UCSD-AML1 (cell line): ENCODE results near the gene IGSF3.
"Not testable (repeated sequence)": the region's sequence is repeated elsewhere in the genome, so short reads cannot be mapped to it uniquely, and the experiment has no call there.

ENCODE experiments used
- DNase-seq: peaks from one replicate; lab custom pipeline; 2025; ENCODE audit not compliant: unreplicated experiment; lab: John Stamatoyannopoulos, UW

IGSF3 gene

GRCh38 chr1:116631996-116632925 lies 35.3 kb downstream of the IGSF3 start:
- not testable (repeated sequence) for DNase-seq

- DNase-seq = not testable (repeated sequence)
Observed at GRCh38 chr1:116631554-116631953, 36.0 kb downstream of the IGSF3 start.

GRCh38 chr1:116630057-116630456 lies 37.5 kb downstream of the IGSF3 start:
- not testable (repeated sequence) for DNase-seq

- not testable (repeated sequence) for DNase-seq
Observed at GRCh38 chr1:116629441-116629840, 38.1 kb downstream of the IGSF3 start.

GRCh38 chr1:116628448-116628847 lies 39.1 kb downstream of the IGSF3 start:
- DNase-seq = no peak

DNA sequence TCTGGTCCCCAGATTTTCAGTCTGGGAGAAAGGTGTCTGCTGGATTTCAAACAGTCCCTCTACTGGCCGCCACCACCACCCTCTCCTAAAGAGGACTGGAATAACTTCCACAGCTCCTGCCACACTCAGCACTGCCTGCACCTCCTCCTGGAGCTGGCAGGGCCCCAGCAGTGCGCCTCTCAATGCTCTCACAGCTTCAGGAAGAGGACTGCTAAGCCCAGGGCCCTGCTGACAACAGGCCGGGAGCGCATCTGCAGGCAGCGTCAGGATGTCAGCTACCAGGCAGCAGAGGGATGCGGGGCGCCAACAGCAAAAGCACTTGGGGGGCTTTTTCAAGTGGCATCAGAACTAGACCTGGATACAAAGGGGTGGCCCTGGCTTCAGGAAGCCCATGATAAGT lies 40.2 kb downstream of the IGSF3 start:
- DNase-seq = not testable (repeated sequence)

GRCh38 chr1:116626915-116627314 lies 40.6 kb downstream of the IGSF3 start:
- DNase-seq = not testable (repeated sequence)

GRCh38 chr1:116625155-116625554 lies 42.4 kb downstream of the IGSF3 start:
- not testable (repeated sequence) for DNase-seq

DNA sequence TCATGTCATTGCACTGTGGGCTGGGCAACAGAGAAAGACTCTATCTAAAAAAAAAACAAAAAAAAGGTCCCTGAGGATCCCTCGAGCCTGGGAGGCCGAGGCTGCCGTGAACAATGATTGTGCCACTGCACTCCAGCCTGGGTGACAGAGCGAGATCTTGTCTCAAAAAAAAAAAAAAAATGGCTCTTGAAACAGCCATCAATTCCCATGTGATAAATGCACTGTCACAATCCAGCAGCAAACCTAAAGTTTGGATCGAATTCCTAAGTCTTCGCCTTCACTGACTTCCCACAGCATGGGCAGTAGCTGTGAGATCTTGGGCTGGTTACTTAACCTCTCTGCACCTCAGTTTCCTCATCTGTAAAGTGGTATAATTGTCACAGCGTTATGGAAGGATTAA lies 43.5 kb downstream of the IGSF3 start:
- DNase-seq = no peak

DNA sequence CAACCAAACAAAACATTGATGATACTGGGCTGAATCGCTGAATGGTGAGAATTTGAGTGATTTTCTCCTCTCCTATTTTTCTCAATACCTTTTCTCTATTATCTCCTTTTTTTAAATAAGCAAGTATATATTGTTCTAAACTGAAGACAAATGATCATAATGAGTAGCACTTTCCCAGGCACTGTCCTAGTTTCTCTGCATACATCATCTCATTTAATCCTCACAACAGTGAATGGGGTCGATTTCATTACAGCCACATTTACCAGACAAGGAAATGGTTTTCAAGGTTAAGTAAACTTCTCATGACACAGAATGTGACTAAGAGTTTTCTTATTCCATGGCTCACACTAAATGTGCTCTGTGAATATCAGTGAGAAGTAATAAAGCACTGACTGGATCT lies 45.0 kb downstream of the IGSF3 start:
- not testable (repeated sequence) for DNase-seq

DNA sequence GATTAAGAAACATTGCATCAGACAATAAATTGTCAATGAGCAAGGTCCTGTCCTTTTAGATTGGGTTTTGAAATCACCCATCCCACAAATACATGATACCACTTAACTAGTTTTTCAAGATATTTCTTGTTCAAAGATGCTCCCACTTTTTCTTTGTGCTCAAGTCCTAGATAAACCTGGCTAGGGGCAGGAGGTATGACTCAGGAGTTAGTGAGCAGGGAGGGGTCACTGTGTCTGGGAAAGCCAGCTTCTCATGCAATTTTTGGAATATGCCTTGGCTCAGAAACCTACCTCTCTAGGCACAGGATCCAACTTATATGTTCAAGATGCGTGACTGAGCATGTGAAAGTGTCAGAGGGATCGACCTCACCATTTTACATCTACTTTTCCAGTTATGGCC lies 45.8 kb downstream of the IGSF3 start:
- DNase-seq = not testable (repeated sequence)

DNA sequence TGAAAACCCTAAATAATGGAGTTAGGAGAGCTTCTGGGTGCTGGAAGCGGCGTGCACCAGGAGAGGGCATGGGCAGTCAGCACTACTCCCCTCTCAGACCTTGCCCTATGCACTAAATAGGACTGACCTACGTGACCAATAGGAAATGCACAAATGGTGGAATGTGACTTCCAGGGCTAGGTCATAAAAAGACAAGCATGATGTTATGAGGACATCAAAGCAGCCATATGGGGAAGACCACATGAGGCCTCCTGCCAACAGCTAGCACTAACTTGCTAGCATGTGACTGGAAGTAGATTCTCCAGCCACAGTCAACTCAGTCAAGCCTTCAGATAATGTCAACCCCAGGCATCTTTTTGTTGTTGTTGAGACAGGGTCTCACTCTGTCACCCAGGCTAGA lies 47.1 kb downstream of the IGSF3 start:
- not testable (repeated sequence) for DNase-seq

- DNase-seq = not testable (repeated sequence)
Observed at GRCh38 chr1:116619106-116619505, 48.4 kb downstream of the IGSF3 start.

- DNase-seq = not testable (repeated sequence)
Observed at GRCh38 chr1:116617808-116618207, 49.7 kb downstream of the IGSF3 start.

DNA sequence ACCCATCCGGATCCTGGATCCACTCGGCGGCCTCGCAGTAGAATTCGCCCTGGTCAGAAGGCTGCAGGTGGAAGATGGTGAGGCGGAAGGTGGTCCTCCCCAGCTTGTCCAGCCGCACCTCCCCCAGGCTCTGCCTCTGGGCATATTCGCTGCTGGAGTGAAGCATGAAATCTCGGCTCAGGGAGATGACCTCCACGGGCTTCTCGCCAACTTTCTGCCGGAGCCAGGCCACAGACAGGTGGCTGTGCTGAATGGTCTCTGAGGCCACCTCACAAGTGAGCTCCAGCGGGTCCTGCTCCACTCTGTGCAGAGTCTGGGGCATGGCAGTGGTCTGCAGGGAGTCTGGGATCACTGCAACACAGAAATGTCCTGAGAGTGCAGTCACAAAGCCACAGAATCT lies 53.7 kb downstream of the IGSF3 start:
- DNase-seq = not testable (repeated sequence)

GRCh38 chr1:116609801-116610371 lies 57.6 kb downstream of the IGSF3 start:
- DNase-seq = peak; percentile 37

- DNase-seq = not testable (repeated sequence)
Observed at GRCh38 chr1:116608841-116609240, 58.7 kb downstream of the IGSF3 start.

GRCh38 chr1:116608151-116608550 lies 59.4 kb downstream of the IGSF3 start:
- DNase-seq = not testable (repeated sequence)

- not testable (repeated sequence) for DNase-seq
Observed at GRCh38 chr1:116607463-116607862, 60.1 kb downstream of the IGSF3 start.

- DNase-seq = not testable (repeated sequence)
Observed at GRCh38 chr1:116606067-116606466, 61.5 kb downstream of the IGSF3 start.

DNA sequence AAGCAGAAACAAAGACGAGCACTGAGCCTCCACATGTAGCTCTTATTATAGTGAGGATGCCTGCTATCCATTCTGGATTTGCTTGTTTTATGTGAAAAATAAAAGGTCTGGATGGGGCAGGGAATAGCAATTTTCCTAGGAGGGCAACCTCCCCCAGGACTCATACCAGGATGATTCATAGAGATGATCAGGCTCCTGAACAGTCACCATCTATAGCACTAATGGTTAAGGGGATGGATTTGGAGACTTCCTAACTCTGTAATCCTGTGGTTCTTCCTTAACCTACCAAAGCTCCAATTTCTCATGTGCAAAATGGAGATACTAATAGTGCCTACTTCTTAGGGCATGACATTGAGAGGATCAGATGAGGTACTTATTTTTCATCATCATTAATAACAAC lies 62.2 kb downstream of the IGSF3 start:
- DNase-seq = no peak

- not testable (repeated sequence) for DNase-seq
Observed at GRCh38 chr1:116604408-116604807, 63.1 kb downstream of the IGSF3 start.
